Pancreas (tissue), 10 donors: ENCODE measurements around the gene PCSK9. TPM values are rescaled to one million over a fixed set of nuclear protein-coding genes. Genes with fewer than 3 reads are reported as not detected.

Source experiments
- ATAC-seq, 4 donors: fragments of 200-7000 bp; cut with Tn5 transposase; one replicate each; pipeline versions ENCODE4 v1.8.0 to v1.9.1; 2020; ENCODE audit warnings: mild to moderate bottlenecking in 4 of 4, moderate library complexity in 4 of 4
- DNase-seq, 6 donors: peaks; one replicate each; pipeline ENCODE4 v3.0.0-alpha.2; 2020
- FAIRE-seq: peaks from 2 replicates; lab custom pipeline; 2012; peaks lifted over from hg19 to GRCh38; lab: Jason Lieb, UNC
- H3K27ac ChIP-seq, 4 donors: fragments of 200-600 bp; sonication (generic); 1 replicate in 3 of 4; 2 replicates in 1 of 4; pipeline versions ENCODE4 v1.5.0 to v1.8.0; 2020
- H3K27me3 ChIP-seq, 4 donors: fragments of 200-600 bp; one replicate each; pipeline ENCODE4 v1.8.0; 2021
- H3K36me3 ChIP-seq, 3 donors: fragments of 200-600 bp; sonication (generic) in 1 of 3; one replicate each; pipeline versions ENCODE4 v1.5.0 to v1.8.0; 2020 to 2021
- H3K4me1 ChIP-seq, 3 donors: fragments of 200-600 bp; one replicate each; pipeline ENCODE4 v1.8.0; 2021
- H3K4me3 ChIP-seq, 4 donors: fragments of 200-600 bp; sonication (generic) in 2 of 4; one replicate each; pipeline versions ENCODE4 v1.5.0 to v1.8.0; 2020 to 2021
- H3K9me3 ChIP-seq, 4 donors: fragments of 200-600 bp; one replicate each; pipeline ENCODE4 v1.8.0; 2021
- WGBS, 2 donors: extraction: QIAGEN DNeasy Blood & Tissue Kit; methylation state at CpG; one replicate each; pipeline ENCODE4 v1.1.7; 2013; 5-methylcytosine and 5-hydroxymethylcytosine counted together
- intact Hi-C, 3 donors: fragments of 100-400 bp; cut with DNase I; formaldehyde crosslinking; loops; one replicate each; pipeline versions ENCODE4 v1.11.1 to v1.14.2; 2022
- polyA plus RNA-seq, 2 donors: library from polyadenylated mRNA; stranded (reverse); fragments of 200-250 nt; gene quantifications; one replicate each; pipeline ENCODE4 v1.2.3, GENCODE V29; 2013
- total RNA-seq, 6 donors: library from RNA; stranded (reverse); fragmentation: NEBNext Ultra II Directional in 4 of 6; extraction: Animal tissue kit (Norgen Biotek cat#: 25700) in 4 of 6; gene quantifications; one replicate each; pipeline versions ENCODE4 v1.2.1 to v1.2.4, GENCODE V29; 2021 to 2023
- TF ChIP-seq, protein P1 (sequence below), 4 donors: fragments of 200-600 bp; sonication (generic) in 3 of 4; IDR thresholded peaks; one replicate each; pipeline versions ENCODE4 v1.5.0 to v1.8.0; 2021; ENCODE audit warnings: antibody characterized with exemption in 4 of 4
- donor health status: healthy with polysubstance abuse.
- donor health status: DM: no; HTN: no; CAD: no; lungs with moderate emphysema.
- donor health status: DM: no; HTN: no; CAD: no.
- donor health status: control.
- donor health status: control.
- donor health status: Bipolar disorder and iron deficiency.
- donor health status: DM: yes; HTN: yes; CAD: no.
- donor health status: DM: no; HTN: no; CAD: no.
- donor health status: DM: no; HTN: no; CAD: no.
- donor health status: DM: yes; HTN: yes; CAD: no.

The PCSK9 gene
- total and polyA plus RNA-seq, 8 donors = 0.95 to 10.1 (median 2.5) TPM

DNA sequence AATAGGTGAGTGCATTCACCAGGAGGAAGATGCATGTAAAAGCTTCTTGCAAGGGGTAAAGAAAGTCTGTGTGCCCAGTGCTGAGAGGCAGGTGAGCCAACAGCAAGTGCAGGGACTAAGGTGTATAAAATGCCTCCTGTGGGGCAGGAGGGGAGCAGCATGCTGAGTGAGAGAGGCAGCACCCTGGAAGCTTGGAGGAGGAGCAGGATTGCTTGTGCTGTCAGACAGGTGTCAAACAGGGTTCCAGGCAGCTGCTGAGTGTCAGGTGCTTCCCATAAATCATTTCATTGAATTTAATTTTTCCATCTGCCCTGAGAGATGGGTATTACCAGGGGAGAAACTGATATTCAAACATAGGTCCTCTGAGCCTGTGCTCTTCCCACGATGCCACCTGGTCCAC, 26.7 kb upstream of the PCSK9 start:
- FAIRE-seq = no peak
- Histone ChIP-seq H3K4me1 (no peaks in the 10 kb centered on the region), H3K27me3 (no peaks in the 10 kb centered on the region), H3K4me3 (no peak overlapping the region), H3K27ac (no peak overlapping the region), H3K36me3 (no peaks in the 10 kb centered on the region), H3K9me3 (no peaks in the 10 kb centered on the region)
- peak in 2 of 6 donors; percentile 14 to 19 for DNase-seq
- 33 to 61% methylated on average over 1 of the region's 1 CpG for WGBS, 2 donors
- ATAC-seq = no peak
- intact Hi-C loops = no loop called here
- TF ChIP-seq, protein P1, sequence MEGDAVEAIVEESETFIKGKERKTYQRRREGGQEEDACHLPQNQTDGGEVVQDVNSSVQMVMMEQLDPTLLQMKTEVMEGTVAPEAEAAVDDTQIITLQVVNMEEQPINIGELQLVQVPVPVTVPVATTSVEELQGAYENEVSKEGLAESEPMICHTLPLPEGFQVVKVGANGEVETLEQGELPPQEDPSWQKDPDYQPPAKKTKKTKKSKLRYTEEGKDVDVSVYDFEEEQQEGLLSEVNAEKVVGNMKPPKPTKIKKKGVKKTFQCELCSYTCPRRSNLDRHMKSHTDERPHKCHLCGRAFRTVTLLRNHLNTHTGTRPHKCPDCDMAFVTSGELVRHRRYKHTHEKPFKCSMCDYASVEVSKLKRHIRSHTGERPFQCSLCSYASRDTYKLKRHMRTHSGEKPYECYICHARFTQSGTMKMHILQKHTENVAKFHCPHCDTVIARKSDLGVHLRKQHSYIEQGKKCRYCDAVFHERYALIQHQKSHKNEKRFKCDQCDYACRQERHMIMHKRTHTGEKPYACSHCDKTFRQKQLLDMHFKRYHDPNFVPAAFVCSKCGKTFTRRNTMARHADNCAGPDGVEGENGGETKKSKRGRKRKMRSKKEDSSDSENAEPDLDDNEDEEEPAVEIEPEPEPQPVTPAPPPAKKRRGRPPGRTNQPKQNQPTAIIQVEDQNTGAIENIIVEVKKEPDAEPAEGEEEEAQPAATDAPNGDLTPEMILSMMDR (IDR thresholded peaks at IDR 0.05) = no peak

DNA sequence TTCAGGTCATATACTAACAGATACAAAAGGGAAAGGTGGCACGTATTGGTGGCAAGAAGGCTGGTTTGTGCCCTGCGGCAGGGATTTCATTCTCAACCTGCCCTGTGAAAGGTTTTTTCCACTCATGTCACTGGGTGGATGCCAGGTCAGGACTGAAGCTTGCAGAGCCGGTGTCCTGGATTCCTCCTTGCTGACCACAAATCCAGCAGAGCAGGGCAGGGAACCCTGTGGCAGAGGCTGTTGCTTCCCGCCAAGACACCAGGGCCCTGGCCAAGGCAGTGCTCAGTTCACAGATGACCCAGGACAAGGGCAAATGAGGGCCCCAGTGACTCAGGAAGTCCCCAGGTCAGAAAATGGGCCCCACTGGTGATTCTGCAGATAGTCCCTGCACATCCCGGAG, 24.2 kb upstream of the PCSK9 start:
- no peak for FAIRE-seq
- WGBS, 2 donors = 77 to 81% methylated on average over 5 of the region's 5 CpGs
- no peaks in the 10 kb centered on the region for H3K9me3 ChIP-seq
- no peak for ATAC-seq
- intact Hi-C loops = no loop called here
- no peak overlapping the region for H3K4me3 ChIP-seq
- H3K4me1 ChIP-seq = no peaks in the 10 kb centered on the region
- no peak overlapping the region for H3K27ac ChIP-seq
- no peaks in the 10 kb centered on the region for H3K36me3 ChIP-seq
- TF ChIP-seq, protein P1 (IDR thresholded peaks at IDR 0.05) = no peak
- DNase-seq = peak in 1 of 6 donors; percentile 19
- no peaks in the 10 kb centered on the region for H3K27me3 ChIP-seq

DNA sequence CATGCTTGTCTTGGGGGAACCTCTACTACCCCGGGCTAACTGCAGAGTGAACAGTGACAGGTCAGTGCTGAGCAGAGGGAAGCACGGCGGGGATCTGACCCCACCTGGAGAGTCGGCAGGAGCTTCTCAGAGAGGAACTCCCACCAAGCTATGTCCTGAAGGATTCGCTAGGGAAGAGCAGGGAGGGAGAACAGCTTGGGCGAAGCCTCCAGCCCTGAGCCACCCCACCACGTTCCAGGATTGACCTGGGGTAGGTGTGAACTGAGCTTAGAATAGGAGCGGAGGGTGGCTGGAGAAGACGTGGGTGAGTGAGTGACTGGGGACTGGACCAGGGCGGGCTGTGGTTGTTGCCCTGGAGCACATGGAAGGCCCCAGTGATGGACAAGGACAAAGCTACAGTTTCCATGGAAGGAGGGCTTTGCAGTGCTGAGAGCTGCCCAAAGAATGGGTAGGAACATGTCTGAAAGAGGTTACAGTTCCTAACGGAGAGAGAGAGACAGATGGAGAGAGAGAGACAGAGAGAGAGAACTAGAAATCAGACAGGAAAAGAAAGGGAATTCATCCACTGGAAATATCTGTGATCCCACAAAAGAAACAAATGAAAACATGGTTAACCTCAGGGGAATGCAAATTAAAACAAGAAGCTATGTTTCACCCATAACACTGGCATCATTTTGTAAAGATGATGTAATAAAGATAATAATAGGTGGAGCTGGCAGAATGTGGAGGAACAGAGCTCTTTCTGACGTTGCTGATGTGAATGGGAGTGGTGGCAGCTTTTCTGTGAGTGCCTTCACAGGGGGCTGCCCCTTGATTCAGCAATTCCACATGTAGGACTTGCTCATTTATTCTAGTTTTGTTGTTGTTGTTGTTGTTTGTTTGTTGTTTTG, 23.4 kb upstream of the PCSK9 start:
- Histone ChIP-seq H3K27me3 (no peaks in the 10 kb centered on the region), H3K9me3 (no peaks in the 10 kb centered on the region), H3K4me3 (no peak overlapping the region), H3K36me3 (no peaks in the 10 kb centered on the region), H3K27ac (no peak overlapping the region), H3K4me1 (no peaks in the 10 kb centered on the region)
- ATAC-seq = no peak
- WGBS, 2 donors = 54 to 67% methylated on average over 12 of the region's 12 CpGs
- peak in 1 of 6 donors; percentile 37 for DNase-seq
- intact Hi-C loops = no loop called here
- no peak for FAIRE-seq
- TF ChIP-seq, protein P1 (IDR thresholded peaks at IDR 0.05) = no peak

DNA sequence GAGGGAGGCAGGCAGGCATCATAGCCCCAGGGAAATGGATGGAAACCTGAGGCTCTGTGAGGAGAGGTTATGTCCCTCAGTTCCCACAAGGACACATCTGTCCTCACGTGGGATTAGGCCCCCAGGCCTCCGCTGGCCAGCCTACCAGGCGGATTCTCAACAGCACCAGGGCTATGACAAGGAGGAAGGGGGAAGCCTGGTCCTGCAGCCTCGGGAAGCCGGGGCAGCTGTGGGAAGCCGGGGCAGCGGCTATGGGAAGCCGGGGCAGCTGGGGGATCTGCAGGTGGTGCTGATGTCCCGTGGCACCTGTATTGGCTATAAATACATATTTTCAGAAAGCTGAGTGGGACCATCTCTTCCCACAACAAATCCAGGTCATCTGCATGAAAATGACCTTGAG, 21.0 kb upstream of the PCSK9 start:
- H3K9me3 ChIP-seq = no peaks in the 10 kb centered on the region
- FAIRE-seq = no peak
- DNase-seq = no peak
- no peaks in the 10 kb centered on the region for H3K36me3 ChIP-seq
- intact Hi-C loops = no loop called here
- ATAC-seq = no peak
- H3K4me3 ChIP-seq = no peak overlapping the region
- TF ChIP-seq, protein P1 (IDR thresholded peaks at IDR 0.05) = no peak
- WGBS, 2 donors = 72 to 84% methylated on average over 9 of the region's 9 CpGs
- H3K27ac ChIP-seq = no peak overlapping the region
- H3K4me1 ChIP-seq = no peaks in the 10 kb centered on the region
- H3K27me3 ChIP-seq = no peaks in the 10 kb centered on the region
